Measurements from ENCODE around the gene TMOD3.

The TMOD3 gene

DNA sequence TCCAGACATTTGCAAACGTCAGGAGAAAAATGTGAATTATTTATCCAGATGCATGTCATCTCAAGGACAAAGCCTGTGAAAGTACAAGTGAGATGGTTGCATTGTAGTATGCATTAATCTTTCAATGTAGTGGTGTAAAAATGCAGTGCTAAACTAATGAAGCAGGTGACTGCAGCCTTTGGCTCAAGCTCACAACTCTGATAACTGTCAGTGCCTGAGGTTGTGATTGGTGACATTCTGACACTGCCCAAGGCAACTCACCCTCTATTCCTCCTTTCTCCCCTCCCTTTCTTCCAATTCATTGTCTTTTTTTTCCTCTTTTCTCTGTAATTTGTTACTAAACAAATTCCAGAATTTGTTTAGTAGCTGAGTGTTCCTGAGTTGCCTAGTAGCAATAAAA is 20.0 kb upstream of the TMOD3 start:
- H2AK5ac ChIP-seq (ENCODE audit: low read length), result no peak overlapping the region
- no peak overlapping the region for H2BK120ac ChIP-seq (ENCODE audit: low read depth, low read length)
- H3K23ac ChIP-seq (ENCODE audit: low read length), result no peak overlapping the region
- H3K79me1 ChIP-seq (ENCODE audit: low read length), result no peaks in the 10 kb centered on the region
- H4K8ac ChIP-seq (ENCODE audit: low read depth, low read length), result no peak overlapping the region
- H3K4me3 ChIP-seq (ENCODE audit: low read length), result no peak overlapping the region
- H3K36me3 ChIP-seq (ENCODE audit: control insufficient read depth, insufficient read depth, low read length), result no peaks in the 10 kb centered on the region
- no peak overlapping the region for H3K18ac ChIP-seq (ENCODE audit: low read length)
- no peaks in the 10 kb centered on the region for H3K4me1 ChIP-seq (ENCODE audit: control insufficient read depth, low read depth, low read length)
- H3K4me2 ChIP-seq (ENCODE audit: low read length), result no peak overlapping the region
- H3K27me3 ChIP-seq (ENCODE audit: insufficient read depth, low read length, poor library complexity), result no peaks in the 10 kb centered on the region
- WGBS (ENCODE audit: extremely low coverage, insufficient coverage, low lambda C conversion rate), result no CpG with 5 or more reads among the region's 1 CpG
- no peak overlapping the region for H2BK5ac ChIP-seq (ENCODE audit: low read length)
- no peak overlapping the region for H4K5ac ChIP-seq (ENCODE audit: low read length)
- H3K56ac ChIP-seq (ENCODE audit: low read length), result no peak overlapping the region
- no peak overlapping the region for H3K4ac ChIP-seq (ENCODE audit: low read depth, low read length)
- H3K79me2 ChIP-seq (ENCODE audit: control insufficient read depth, insufficient read depth, low read length), result no peaks in the 10 kb centered on the region
- no peak for DNase-seq
- no peak overlapping the region for H2BK15ac ChIP-seq (replicated peaks; ENCODE audit: low read depth)
- H3K27ac ChIP-seq (ENCODE audit: low read depth, low read length), result no peak overlapping the region
- H3K9ac ChIP-seq (ENCODE audit: low read length), result no peak overlapping the region

DNA sequence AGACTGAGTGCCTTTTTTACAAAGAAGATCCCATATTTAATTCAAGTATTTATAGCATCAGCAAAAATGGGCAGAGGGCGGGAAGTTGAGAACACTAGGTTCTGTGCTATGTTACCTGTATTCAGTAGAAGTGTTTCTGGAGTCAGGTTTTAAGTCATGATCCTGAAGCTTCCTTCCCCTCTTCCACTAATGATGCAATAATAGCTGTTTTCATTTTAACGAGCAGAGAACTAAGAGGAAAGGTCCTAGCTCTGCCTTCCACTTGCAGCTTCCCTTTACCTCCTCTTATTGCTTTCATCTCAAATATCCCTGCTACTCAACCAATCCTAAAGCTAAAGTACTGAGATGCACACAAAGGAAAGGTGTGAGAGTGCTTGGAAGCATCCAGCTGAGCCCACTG is 16.9 kb upstream of the TMOD3 start:
- H3K9ac ChIP-seq (ENCODE audit: low read length), result no peak overlapping the region
- no peaks in the 10 kb centered on the region for H3K27me3 ChIP-seq (ENCODE audit: insufficient read depth, low read length, poor library complexity)
- no peak overlapping the region for H3K4me2 ChIP-seq (ENCODE audit: low read length)
- H3K4me3 ChIP-seq (ENCODE audit: low read length), result no peak overlapping the region
- H4K8ac ChIP-seq (ENCODE audit: low read depth, low read length), result no peak overlapping the region
- H4K5ac ChIP-seq (ENCODE audit: low read length), result no peak overlapping the region
- no peak for DNase-seq
- H3K79me2 ChIP-seq (ENCODE audit: control insufficient read depth, insufficient read depth, low read length), result no peaks in the 10 kb centered on the region
- H2AK5ac ChIP-seq (ENCODE audit: low read length), result no peak overlapping the region
- WGBS (ENCODE audit: extremely low coverage, insufficient coverage, low lambda C conversion rate), result no CpG with 5 or more reads among the region's 2 CpGs
- H3K18ac ChIP-seq (ENCODE audit: low read length), result no peak overlapping the region
- no peak overlapping the region for H3K23ac ChIP-seq (ENCODE audit: low read length)
- no peak overlapping the region for H2BK5ac ChIP-seq (ENCODE audit: low read length)
- no peaks in the 10 kb centered on the region for H3K4me1 ChIP-seq (ENCODE audit: control insufficient read depth, low read depth, low read length)
- H3K4ac ChIP-seq (ENCODE audit: low read depth, low read length), result no peak overlapping the region
- no peaks in the 10 kb centered on the region for H3K79me1 ChIP-seq (ENCODE audit: low read length)
- no peaks in the 10 kb centered on the region for H3K36me3 ChIP-seq (ENCODE audit: control insufficient read depth, insufficient read depth, low read length)
- no peak overlapping the region for H2BK120ac ChIP-seq (ENCODE audit: low read depth, low read length)
- H2BK15ac ChIP-seq (replicated peaks; ENCODE audit: low read depth), result no peak overlapping the region
- H3K56ac ChIP-seq (ENCODE audit: low read length), result no peak overlapping the region
- H3K27ac ChIP-seq (ENCODE audit: low read depth, low read length), result no peak overlapping the region

DNA sequence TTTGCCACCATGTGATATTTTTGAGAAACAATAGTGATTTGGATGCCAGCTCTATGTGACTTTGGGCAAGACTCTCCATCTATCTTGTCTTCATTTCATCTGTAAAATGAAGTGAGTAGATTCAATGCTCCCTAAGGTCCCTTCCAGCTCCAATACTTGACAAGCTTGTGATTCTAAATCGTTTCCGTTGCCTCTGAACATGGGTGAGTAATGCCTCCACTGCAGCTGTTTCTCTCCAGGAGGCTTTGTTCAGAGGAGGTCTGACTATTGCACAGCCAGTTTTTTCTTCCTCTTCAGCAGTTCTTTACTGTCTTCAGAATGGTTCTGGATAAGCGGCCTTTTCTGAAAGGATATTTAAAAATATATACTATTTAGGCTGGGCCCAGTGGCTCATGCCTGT is 14.8 kb upstream of the TMOD3 start:
- Histone ChIP-seq H4K8ac (ENCODE audit: low read depth, low read length) (no peak overlapping the region), H3K36me3 (ENCODE audit: control insufficient read depth, insufficient read depth, low read length) (no peaks in the 10 kb centered on the region)
- no CpG with 5 or more reads among the region's 3 CpGs for WGBS (ENCODE audit: extremely low coverage, insufficient coverage, low lambda C conversion rate)

DNA sequence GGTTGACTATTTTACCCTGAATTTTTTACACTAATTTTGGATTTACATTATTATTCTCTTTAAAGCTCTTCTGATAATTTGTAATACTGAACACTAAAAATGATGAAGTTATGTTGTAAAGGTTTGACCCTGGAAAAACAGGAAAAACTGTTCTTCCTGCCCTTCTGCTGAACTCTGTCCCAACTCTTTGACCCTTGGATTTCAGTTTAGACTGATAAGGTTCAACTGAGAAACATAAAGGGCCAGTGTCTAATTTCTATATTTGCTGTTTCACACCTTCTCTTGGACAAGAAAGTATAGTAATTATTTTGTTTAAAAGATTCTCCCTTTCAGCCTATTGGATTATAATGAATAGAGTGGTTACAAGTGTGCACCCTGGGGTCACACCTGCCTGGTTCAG is 12.8 kb upstream of the TMOD3 start:
- DNase-seq, result no peak
- H3K18ac ChIP-seq (ENCODE audit: low read length), result no peak overlapping the region
- H3K4me2 ChIP-seq (ENCODE audit: low read length), result no peak overlapping the region

More for the DNA sequence above, 14.8 kb upstream of the TMOD3 start:
- no peak overlapping the region for H3K18ac ChIP-seq (ENCODE audit: low read length)
- H3K79me2 ChIP-seq (ENCODE audit: control insufficient read depth, insufficient read depth, low read length), result no peaks in the 10 kb centered on the region
- no peak overlapping the region for H3K23ac ChIP-seq (ENCODE audit: low read length)
- no peak overlapping the region for H3K4ac ChIP-seq (ENCODE audit: low read depth, low read length)
- H2AK5ac ChIP-seq (ENCODE audit: low read length), result no peak overlapping the region
- H3K4me3 ChIP-seq (ENCODE audit: low read length), result no peak overlapping the region
- no peaks in the 10 kb centered on the region for H3K4me1 ChIP-seq (ENCODE audit: control insufficient read depth, low read depth, low read length)
- no peak for DNase-seq
- no peak overlapping the region for H4K5ac ChIP-seq (ENCODE audit: low read length)
- H3K9ac ChIP-seq (ENCODE audit: low read length), result no peak overlapping the region
- no peak overlapping the region for H2BK120ac ChIP-seq (ENCODE audit: low read depth, low read length)
- H3K27ac ChIP-seq (ENCODE audit: low read depth, low read length), result no peak overlapping the region
- no peak overlapping the region for H3K56ac ChIP-seq (ENCODE audit: low read length)
- no peak overlapping the region for H2BK15ac ChIP-seq (replicated peaks; ENCODE audit: low read depth)
- H3K27me3 ChIP-seq (ENCODE audit: insufficient read depth, low read length, poor library complexity), result no peaks in the 10 kb centered on the region
- H3K4me2 ChIP-seq (ENCODE audit: low read length), result no peak overlapping the region
- no peaks in the 10 kb centered on the region for H3K79me1 ChIP-seq (ENCODE audit: low read length)
- H2BK5ac ChIP-seq (ENCODE audit: low read length), result no peak overlapping the region

DNA sequence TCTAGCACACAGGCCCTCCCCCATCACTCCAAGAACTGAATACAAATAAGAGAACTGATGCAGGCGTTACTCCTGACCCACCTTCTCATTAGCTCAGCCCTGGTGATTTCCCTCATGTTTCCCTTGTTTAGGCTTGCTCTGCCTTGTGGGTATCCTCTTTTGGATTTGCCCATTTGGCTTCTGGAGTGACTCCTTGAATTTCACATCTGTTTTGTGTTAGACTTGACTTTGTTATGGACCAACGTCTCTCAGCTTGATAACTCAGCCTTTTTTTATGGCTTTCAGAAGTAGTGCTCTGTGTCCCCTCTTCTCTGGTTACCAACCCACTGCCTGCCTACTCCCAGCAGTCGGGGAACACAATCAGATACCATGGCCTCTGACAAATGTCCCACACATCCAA is 11.3 kb upstream of the TMOD3 start:
- Histone ChIP-seq H3K36me3 (ENCODE audit: control insufficient read depth, insufficient read depth, low read length) (no peaks in the 10 kb centered on the region), H4K5ac (ENCODE audit: low read length) (no peak overlapping the region), H2BK5ac (ENCODE audit: low read length) (no peak overlapping the region), H3K79me1 (ENCODE audit: low read length) (no peaks in the 10 kb centered on the region), H3K4me1 (ENCODE audit: control insufficient read depth, low read depth, low read length) (no peaks in the 10 kb centered on the region), H2AK5ac (ENCODE audit: low read length) (no peak overlapping the region), H2BK15ac (replicated peaks; ENCODE audit: low read depth) (no peak overlapping the region), H3K9ac (ENCODE audit: low read length) (no peak overlapping the region), H3K23ac (ENCODE audit: low read length) (no peak overlapping the region), H3K18ac (ENCODE audit: low read length) (no peak overlapping the region), H4K8ac (ENCODE audit: low read depth, low read length) (no peak overlapping the region), H2BK120ac (ENCODE audit: low read depth, low read length) (no peak overlapping the region), H3K27me3 (ENCODE audit: insufficient read depth, low read length, poor library complexity) (no peaks in the 10 kb centered on the region), H3K4me2 (ENCODE audit: low read length) (no peak overlapping the region), H3K56ac (ENCODE audit: low read length) (no peak overlapping the region), H3K79me2 (ENCODE audit: control insufficient read depth, insufficient read depth, low read length) (no peaks in the 10 kb centered on the region), H3K4ac (ENCODE audit: low read depth, low read length) (no peak overlapping the region), H3K27ac (ENCODE audit: low read depth, low read length) (no peak overlapping the region), H3K4me3 (ENCODE audit: low read length) (no peak overlapping the region)
- WGBS (ENCODE audit: extremely low coverage, insufficient coverage, low lambda C conversion rate), result no CpG with 5 or more reads among the region's 3 CpGs
- DNase-seq, result no peak

More for the DNA sequence above, 12.8 kb upstream of the TMOD3 start:
- Histone ChIP-seq H3K36me3 (ENCODE audit: control insufficient read depth, insufficient read depth, low read length) (no peaks in the 10 kb centered on the region), H4K5ac (ENCODE audit: low read length) (no peak overlapping the region), H3K4me3 (ENCODE audit: low read length) (no peak overlapping the region), H3K56ac (ENCODE audit: low read length) (no peak overlapping the region), H3K9ac (ENCODE audit: low read length) (no peak overlapping the region), H3K4ac (ENCODE audit: low read depth, low read length) (no peak overlapping the region), H3K27me3 (ENCODE audit: insufficient read depth, low read length, poor library complexity) (no peaks in the 10 kb centered on the region), H2BK120ac (ENCODE audit: low read depth, low read length) (no peak overlapping the region), H2BK5ac (ENCODE audit: low read length) (no peak overlapping the region), H2BK15ac (replicated peaks; ENCODE audit: low read depth) (no peak overlapping the region), H3K23ac (ENCODE audit: low read length) (no peak overlapping the region), H2AK5ac (ENCODE audit: low read length) (no peak overlapping the region), H3K79me2 (ENCODE audit: control insufficient read depth, insufficient read depth, low read length) (no peaks in the 10 kb centered on the region), H3K27ac (ENCODE audit: low read depth, low read length) (no peak overlapping the region), H3K79me1 (ENCODE audit: low read length) (no peaks in the 10 kb centered on the region), H4K8ac (ENCODE audit: low read depth, low read length) (no peak overlapping the region), H3K4me1 (ENCODE audit: control insufficient read depth, low read depth, low read length) (no peaks in the 10 kb centered on the region)

DNA sequence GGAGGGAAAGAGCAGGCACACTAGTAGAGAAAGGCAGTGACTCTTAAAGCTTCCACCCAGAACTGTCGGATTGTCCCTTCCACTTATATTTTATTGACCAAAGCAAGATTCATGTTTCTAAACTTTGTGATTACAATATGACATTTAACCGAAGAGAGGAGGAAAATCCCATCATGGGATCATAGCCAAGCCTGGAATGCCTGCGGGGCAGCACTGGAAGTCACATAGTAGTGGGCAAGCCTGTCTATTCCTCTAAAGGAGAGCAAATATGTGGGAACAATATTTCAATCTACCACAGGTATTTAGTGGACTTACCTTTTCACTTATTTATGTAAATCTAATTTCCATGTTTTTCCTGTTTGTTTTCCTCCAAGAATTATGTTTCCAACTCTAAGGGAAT is 3.8 kb upstream of the TMOD3 start:
- DNase-seq, result no peak
- Histone ChIP-seq H2BK5ac (ENCODE audit: low read length) (no peak overlapping the region), H3K4me2 (ENCODE audit: low read length) (no peak overlapping the region), H2BK120ac (ENCODE audit: low read depth, low read length) (no peak overlapping the region), H3K18ac (ENCODE audit: low read length) (no peak overlapping the region), H3K4me3 (ENCODE audit: low read length) (no peak overlapping the region), H3K27me3 (ENCODE audit: insufficient read depth, low read length, poor library complexity) (no peaks in the 10 kb centered on the region), H3K79me2 (ENCODE audit: control insufficient read depth, insufficient read depth, low read length) (peaks cover 6% of the 10 kb centered on the region), H3K36me3 (ENCODE audit: control insufficient read depth, insufficient read depth, low read length) (no peaks in the 10 kb centered on the region), H2BK15ac (replicated peaks; ENCODE audit: low read depth) (no peak overlapping the region), H3K56ac (ENCODE audit: low read length) (no peak overlapping the region), H4K8ac (ENCODE audit: low read depth, low read length) (no peak overlapping the region), H3K9ac (ENCODE audit: low read length) (no peak overlapping the region), H4K5ac (ENCODE audit: low read length) (no peak overlapping the region), H3K4ac (ENCODE audit: low read depth, low read length) (no peak overlapping the region), H3K79me1 (ENCODE audit: low read length) (no peaks in the 10 kb centered on the region), H3K27ac (ENCODE audit: low read depth, low read length) (no peak overlapping the region), H2AK5ac (ENCODE audit: low read length) (no peak overlapping the region), H3K23ac (ENCODE audit: low read length) (no peak overlapping the region), H3K4me1 (ENCODE audit: control insufficient read depth, low read depth, low read length) (no peaks in the 10 kb centered on the region)
- WGBS (ENCODE audit: extremely low coverage, insufficient coverage, low lambda C conversion rate), result no CpG with 5 or more reads among the region's 3 CpGs
